SK-N-SH (cell line): ENCODE measurements around the gene POU2F3. TPM values are rescaled to one million over a fixed set of nuclear protein-coding genes. Genes with fewer than 3 reads are reported as not detected.

Experiments used
- CTCF ChIA-PET: fragments of 300-600, 350-600 bp; formaldehyde crosslinking; extraction: SDS; loops from one replicate; lab custom pipeline; 2021; lab: Yijun Ruan, JAX
- POLR2A ChIA-PET: fragments of 350-600 bp; sonication (Branson Sonifier 250); formaldehyde crosslinking; extraction: SDS; loops from one replicate; lab custom pipeline; 2020; ENCODE audit warnings: antibody characterized with exemption, inconsistent platforms; lab: Yijun Ruan, JAX
- DNase-seq: peaks from one replicate; pipeline ENCODE4 v3.0.0; 2012
- H2AFZ ChIP-seq: fragments of 200-600 bp; sonication (generic); 2 replicates; pipeline ENCODE4 v1.8.1; 2016; ENCODE audit warnings: antibody characterized with exemption, mild to moderate bottlenecking, low read depth
- H3F3A ChIP-seq: fragments of 200-600 bp; sonication (generic); replicated peaks from 2 replicates; pipeline ENCODE3; 2016; ENCODE audit warnings: antibody characterized with exemption, mild to moderate bottlenecking; ENCODE audit not compliant: insufficient read depth
- H3K27ac ChIP-seq, 2 experiments: fragments of 200-500 bp in 1 of 2; fragments of 200-600 bp in 1 of 2; sonication (Bioruptor generic) in 1 of 2; sonication (generic), shearing (Covaris generic) in 1 of 2; 2 replicates each; pipeline versions ENCODE4 v1.5.1 to v1.6.1; 2014 to 2016; ENCODE audit warnings: low read depth in 2 of 2, inconsistent platforms in 1 of 2, low read length in 1 of 2, mild to moderate bottlenecking in 1 of 2, mixed read lengths in 1 of 2
- H3K27me3 ChIP-seq: fragments of 200-600 bp; sonication (generic), shearing (Covaris generic); 2 replicates; pipeline ENCODE4 v1.6.1; 2016; ENCODE audit warnings: mixed run types; ENCODE audit not compliant: insufficient read depth
- H3K36me3 ChIP-seq, 2 experiments: fragments of 200-500 bp in 1 of 2; fragments of 200-600 bp in 1 of 2; sonication (Bioruptor generic) in 1 of 2; sonication (generic) in 1 of 2; replicated peaks in 1 of 2; 2 replicates each; pipeline versions ENCODE3 to v1.5.1; 2014 to 2016; ENCODE audit warnings: low read length in 1 of 2, mild to moderate bottlenecking in 1 of 2; ENCODE audit not compliant: insufficient read depth in 2 of 2, control insufficient read depth in 1 of 2
- H3K4me1 ChIP-seq, 2 experiments: fragments of 200-500 bp in 1 of 2; fragments of 200-600 bp in 1 of 2; sonication (Bioruptor generic) in 1 of 2; sonication (generic), shearing (Covaris generic) in 1 of 2; 2 replicates each; pipeline versions ENCODE4 v1.5.1 to v1.6.1; 2014 to 2016; ENCODE audit warnings: low read depth in 1 of 2, low read length in 1 of 2, mixed run types in 1 of 2; ENCODE audit not compliant: insufficient read depth in 2 of 2, control insufficient read depth in 1 of 2
- H3K4me2 ChIP-seq: fragments of 200-600 bp; sonication (generic), shearing (Covaris generic); 2 replicates; pipeline ENCODE4 v1.6.1; 2017; ENCODE audit warnings: mixed run types
- H3K4me3 ChIP-seq, 2 experiments: fragments of 200-500 bp in 1 of 2; fragments of 200-600 bp in 1 of 2; sonication (Bioruptor generic) in 1 of 2; sonication (generic), shearing (Covaris generic) in 1 of 2; 2 replicates each; pipeline versions ENCODE4 v1.5.1 to v1.8.1; 2014 to 2016; ENCODE audit warnings: low read depth in 2 of 2, inconsistent platforms in 1 of 2, low read length in 1 of 2, mild to moderate bottlenecking in 1 of 2, mixed read lengths in 1 of 2, moderate library complexity in 1 of 2
- H3K79me2 ChIP-seq: fragments of 200-600 bp; sonication (generic); 2 replicates; pipeline ENCODE4 v1.8.1; 2017; ENCODE audit warnings: mild to moderate bottlenecking; ENCODE audit not compliant: insufficient read depth
- H3K9ac ChIP-seq: fragments of 200-600 bp; sonication (generic); 2 replicates; pipeline ENCODE4 v1.6.1; 2017; ENCODE audit warnings: mixed run types
- H3K9me2 ChIP-seq: fragments of 200-600 bp; sonication (generic); 2 replicates; pipeline ENCODE4 v1.6.1; 2017; ENCODE audit warnings: mixed run types
- H3K9me3 ChIP-seq: fragments of 200-600 bp; sonication (generic); 2 replicates; pipeline ENCODE4 v1.6.1; 2017; ENCODE audit warnings: mixed run types, mild to moderate bottlenecking, moderate library complexity
- H4K20me1 ChIP-seq: fragments of 200-600 bp; sonication (generic); 2 replicates; pipeline ENCODE4 v1.6.1; 2017; ENCODE audit warnings: mild to moderate bottlenecking, mixed run types; ENCODE audit not compliant: insufficient read depth
- CHD2 ChIP-seq: fragments of 150-350 bp; IDR thresholded peaks from 2 replicates; pipeline ENCODE4 v1.6.1; 2018; ENCODE audit warnings: low read length; ENCODE audit not compliant: partially characterized antibody
- ELF1 ChIP-seq: IDR thresholded peaks from 2 replicates; pipeline ENCODE4 v1.4.0; 2012
- EZH2phosphoT487 ChIP-seq: fragments of 200-600 bp; sonication (generic); IDR thresholded peaks from 2 replicates; pipeline ENCODE4 v1.6.1; 2017; ENCODE audit warnings: low read depth, mixed run types, mild to moderate bottlenecking, antibody characterized with exemption, moderate library complexity, borderline replicate concordance
- FOXM1 ChIP-seq: IDR thresholded peaks from 2 replicates; pipeline ENCODE4 v1.4.0; 2012; ENCODE audit warnings: low read depth, mild to moderate bottlenecking
- MEF2A ChIP-seq: IDR thresholded peaks from 2 replicates; pipeline ENCODE4 v1.4.0; 2012; ENCODE audit warnings: low read depth, borderline replicate concordance
- RFX5 ChIP-seq: IDR thresholded peaks from 2 replicates; pipeline ENCODE4 v1.6.1; 2012; ENCODE audit warnings: mild to moderate bottlenecking, improper control_type of control experiment, low read length
- SMC3 ChIP-seq: IDR thresholded peaks from 2 replicates; pipeline ENCODE4 v1.6.1; 2012; ENCODE audit warnings: low read depth, low read length, improper control_type of control experiment
- TAF1 ChIP-seq: IDR thresholded peaks from 2 replicates; pipeline ENCODE4 v1.6.1; 2012; ENCODE audit warnings: low read depth, mild to moderate bottlenecking, low read length, moderate library complexity, borderline replicate concordance
- YY1 ChIP-seq: IDR thresholded peaks from 2 replicates; pipeline ENCODE4 v1.4.0; 2012; ENCODE audit warnings: low read depth, mild to moderate bottlenecking
- WGBS: methylation state at CpG from one replicate; pipeline ENCODE4 v1.1.6; 2017; ENCODE audit warnings: low lambda C conversion rate; 5-methylcytosine and 5-hydroxymethylcytosine counted together
- polyA plus RNA-seq, 3 experiments: library from polyadenylated mRNA; depleted of rRNA; stranded (reverse); fragments of >200 nt; gene quantifications; 2 replicates each; pipeline ENCODE4 v1.2.3, GENCODE V29; 2012
- TF ChIP-seq, protein P1 (sequence below): fragments of 150-350 bp; IDR thresholded peaks from 2 replicates; pipeline ENCODE4 v1.6.1; 2016; ENCODE audit warnings: mild to moderate bottlenecking, low read depth, low read length
- TF ChIP-seq, protein P2 (sequence below): IDR thresholded peaks from 2 replicates; pipeline ENCODE4 v1.4.0; 2012; ENCODE audit warnings: low read depth, borderline replicate concordance
- TF ChIP-seq, protein P3 (sequence below): IDR thresholded peaks from 2 replicates; pipeline ENCODE4 v1.4.0; 2012; ENCODE audit warnings: low read depth
- TF ChIP-seq, protein P4 (sequence below): IDR thresholded peaks from 2 replicates; pipeline ENCODE4; 2012
- TF ChIP-seq, protein P5 (sequence below): fragments of 200-600 bp; sonication (generic); IDR thresholded peaks from 2 replicates; pipeline ENCODE4 v1.6.1; 2017; ENCODE audit warnings: antibody characterized with exemption, mild to moderate bottlenecking, moderate library complexity
- TF ChIP-seq, protein P6 (sequence below): fragments of 150-350 bp; IDR thresholded peaks from 2 replicates; pipeline ENCODE4 v1.6.1; 2017; ENCODE audit warnings: antibody characterized with exemption, low read length, low read depth, borderline replicate concordance

POU2F3 gene
- polyA plus RNA-seq, 1 of the 3 experiments (the other 2 are of a cell fraction): 0.02 TPM

DNA sequence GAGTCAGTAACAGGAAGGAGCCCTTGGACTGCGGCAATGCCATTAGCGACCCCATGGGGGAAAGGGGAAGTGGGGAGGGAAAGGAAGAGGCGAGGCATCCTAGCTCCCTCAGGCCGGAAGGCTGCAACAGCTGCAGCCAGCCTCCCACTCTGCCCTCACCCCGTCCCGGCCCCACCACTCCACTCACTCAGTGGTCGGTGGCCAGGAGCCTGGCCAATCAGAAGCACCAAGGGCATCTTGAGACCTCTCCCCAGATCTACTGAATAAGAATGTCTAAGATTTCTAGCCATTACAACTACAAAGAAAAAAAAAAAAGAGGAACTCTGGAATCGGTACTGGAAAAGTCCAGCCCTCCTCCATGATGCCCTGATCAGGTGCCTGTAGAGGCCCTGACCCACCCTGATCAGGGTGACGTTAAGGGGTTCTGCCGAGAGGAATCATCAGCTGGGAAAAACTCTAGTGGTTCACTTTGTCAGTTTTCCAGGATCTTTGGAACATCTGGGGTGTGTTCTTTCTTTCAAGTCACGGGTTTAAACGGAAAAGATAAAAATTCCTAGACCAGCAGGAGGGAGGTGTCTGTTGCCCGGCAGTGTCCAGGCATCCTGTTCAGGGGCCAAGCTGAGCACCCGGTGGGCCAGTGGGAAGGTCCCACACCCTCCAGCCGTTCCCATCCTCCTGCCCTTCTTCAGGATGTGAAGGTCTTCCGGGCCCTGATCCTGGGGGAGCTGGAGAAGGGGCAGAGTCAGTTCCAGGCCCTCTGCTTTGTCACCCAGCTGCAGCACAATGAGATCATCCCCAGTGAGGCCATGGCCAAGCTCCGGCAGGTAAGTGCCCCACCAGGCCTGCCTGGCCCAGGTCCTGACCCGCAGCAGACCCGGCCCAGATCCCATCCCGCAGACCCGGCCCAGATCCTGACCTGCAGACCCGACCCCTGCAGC lies 14.7 kb upstream of the POU2F3 start:
- H2AFZ ChIP-seq: no peak overlapping the region
- H3K4me2 ChIP-seq: no peak overlapping the region
- POLR2A ChIA-PET: no interaction called here
- H3K27ac ChIP-seq: no peak overlapping the region
- no peaks in the 10 kb centered on the region for H3F3A ChIP-seq
- DNase-seq: no peak
- no peaks in the 10 kb centered on the region; a peak in 1 of 4 replicates for H3K4me1 ChIP-seq
- H3K79me2 ChIP-seq: no peaks in the 10 kb centered on the region
- no peak overlapping the region for H3K4me3 ChIP-seq
- H3K36me3 ChIP-seq: no peaks in the 10 kb centered on the region
- CTCF ChIA-PET: interaction anchor here (1.2 to 19.4 kb wide), 6 partner anchors 9 to 70 kb away, joined by 3 to 622 read pairs (median 77); partner anchors contain the start of gene OAF
- no peak overlapping the region for H3K9ac ChIP-seq
- no peaks in the 10 kb centered on the region for H3K27me3 ChIP-seq
- 88% methylated on average over 15 of the region's 22 CpGs for WGBS
- no peaks in the 10 kb centered on the region for H4K20me1 ChIP-seq
- TF ChIP-seq MEF2A: no peak
- no peak for TF ChIP-seq EZH2phosphoT487
- TF ChIP-seq, protein P1, sequence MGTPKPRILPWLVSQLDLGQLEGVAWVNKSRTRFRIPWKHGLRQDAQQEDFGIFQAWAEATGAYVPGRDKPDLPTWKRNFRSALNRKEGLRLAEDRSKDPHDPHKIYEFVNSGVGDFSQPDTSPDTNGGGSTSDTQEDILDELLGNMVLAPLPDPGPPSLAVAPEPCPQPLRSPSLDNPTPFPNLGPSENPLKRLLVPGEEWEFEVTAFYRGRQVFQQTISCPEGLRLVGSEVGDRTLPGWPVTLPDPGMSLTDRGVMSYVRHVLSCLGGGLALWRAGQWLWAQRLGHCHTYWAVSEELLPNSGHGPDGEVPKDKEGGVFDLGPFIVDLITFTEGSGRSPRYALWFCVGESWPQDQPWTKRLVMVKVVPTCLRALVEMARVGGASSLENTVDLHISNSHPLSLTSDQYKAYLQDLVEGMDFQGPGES: no peak
- no peak for TF ChIP-seq RFX5
- TF ChIP-seq, protein P2, sequence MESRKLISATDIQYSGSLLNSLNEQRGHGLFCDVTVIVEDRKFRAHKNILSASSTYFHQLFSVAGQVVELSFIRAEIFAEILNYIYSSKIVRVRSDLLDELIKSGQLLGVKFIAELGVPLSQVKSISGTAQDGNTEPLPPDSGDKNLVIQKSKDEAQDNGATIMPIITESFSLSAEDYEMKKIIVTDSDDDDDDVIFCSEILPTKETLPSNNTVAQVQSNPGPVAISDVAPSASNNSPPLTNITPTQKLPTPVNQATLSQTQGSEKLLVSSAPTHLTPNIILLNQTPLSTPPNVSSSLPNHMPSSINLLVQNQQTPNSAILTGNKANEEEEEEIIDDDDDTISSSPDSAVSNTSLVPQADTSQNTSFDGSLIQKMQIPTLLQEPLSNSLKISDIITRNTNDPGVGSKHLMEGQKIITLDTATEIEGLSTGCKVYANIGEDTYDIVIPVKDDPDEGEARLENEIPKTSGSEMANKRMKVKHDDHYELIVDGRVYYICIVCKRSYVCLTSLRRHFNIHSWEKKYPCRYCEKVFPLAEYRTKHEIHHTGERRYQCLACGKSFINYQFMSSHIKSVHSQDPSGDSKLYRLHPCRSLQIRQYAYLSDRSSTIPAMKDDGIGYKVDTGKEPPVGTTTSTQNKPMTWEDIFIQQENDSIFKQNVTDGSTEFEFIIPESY: no peak
- TF ChIP-seq ELF1: no peak
- no peak for TF ChIP-seq TAF1
- H3K9me2 ChIP-seq: no peaks in the 10 kb centered on the region
- H3K9me3 ChIP-seq: no peaks in the 10 kb centered on the region

DNA sequence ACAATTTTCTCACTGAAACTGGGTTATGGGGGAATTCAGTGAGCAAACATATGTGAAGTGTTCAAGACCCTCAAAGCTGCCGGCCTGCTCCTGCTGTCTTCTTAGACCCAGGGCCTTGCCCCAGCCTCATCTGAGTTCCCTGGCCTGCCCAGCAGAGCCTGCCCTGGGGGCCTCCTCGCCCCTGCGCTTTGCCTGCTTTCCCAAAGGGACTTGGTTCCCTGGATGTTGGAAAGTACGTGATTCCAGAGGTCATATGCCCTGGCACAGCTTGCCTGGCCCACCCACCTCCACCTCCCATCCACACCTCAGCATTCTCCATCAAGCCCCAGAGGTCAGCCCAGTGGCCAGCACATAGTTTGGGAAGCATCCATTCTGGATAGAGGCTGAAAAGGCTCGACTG lies 13.7 kb upstream of the POU2F3 start:
- no peaks in the 10 kb centered on the region for H3K9me3 ChIP-seq
- H3K79me2 ChIP-seq: no peaks in the 10 kb centered on the region
- no peak for DNase-seq
- ChIA-PET CTCF (interaction anchor here (0.6 to 19.4 kb wide), 9 partner anchors 9 to 744 kb away, joined by 3 to 622 read pairs (median 4); partner anchors contain the start of gene OAF), POLR2A (no interaction called here)
- H3K4me2 ChIP-seq: no peak overlapping the region
- H3K27ac ChIP-seq: no peak overlapping the region
- no peak overlapping the region for H3K4me3 ChIP-seq
- no peaks in the 10 kb centered on the region for H4K20me1 ChIP-seq
- 82% methylated on average over 1 of the region's 5 CpGs for WGBS
- H3K9me2 ChIP-seq: no peaks in the 10 kb centered on the region
- no peaks in the 10 kb centered on the region for H3K36me3 ChIP-seq
- H3F3A ChIP-seq: no peaks in the 10 kb centered on the region
- H3K27me3 ChIP-seq: no peaks in the 10 kb centered on the region
- no peak overlapping the region for H2AFZ ChIP-seq
- TF ChIP-seq, protein P3, sequence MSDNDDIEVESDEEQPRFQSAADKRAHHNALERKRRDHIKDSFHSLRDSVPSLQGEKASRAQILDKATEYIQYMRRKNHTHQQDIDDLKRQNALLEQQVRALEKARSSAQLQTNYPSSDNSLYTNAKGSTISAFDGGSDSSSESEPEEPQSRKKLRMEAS: no peak
- TF ChIP-seq SMC3 (no peak), CHD2 (no peak), RFX5 (no peak), YY1 (no peak), FOXM1 (no peak)
- TF ChIP-seq, protein P4, sequence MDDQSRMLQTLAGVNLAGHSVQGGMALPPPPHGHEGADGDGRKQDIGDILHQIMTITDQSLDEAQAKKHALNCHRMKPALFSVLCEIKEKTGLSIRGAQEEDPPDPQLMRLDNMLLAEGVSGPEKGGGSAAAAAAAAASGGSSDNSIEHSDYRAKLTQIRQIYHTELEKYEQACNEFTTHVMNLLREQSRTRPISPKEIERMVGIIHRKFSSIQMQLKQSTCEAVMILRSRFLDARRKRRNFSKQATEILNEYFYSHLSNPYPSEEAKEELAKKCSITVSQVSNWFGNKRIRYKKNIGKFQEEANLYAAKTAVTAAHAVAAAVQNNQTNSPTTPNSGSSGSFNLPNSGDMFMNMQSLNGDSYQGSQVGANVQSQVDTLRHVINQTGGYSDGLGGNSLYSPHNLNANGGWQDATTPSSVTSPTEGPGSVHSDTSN: no peak
- TF ChIP-seq, protein P5, sequence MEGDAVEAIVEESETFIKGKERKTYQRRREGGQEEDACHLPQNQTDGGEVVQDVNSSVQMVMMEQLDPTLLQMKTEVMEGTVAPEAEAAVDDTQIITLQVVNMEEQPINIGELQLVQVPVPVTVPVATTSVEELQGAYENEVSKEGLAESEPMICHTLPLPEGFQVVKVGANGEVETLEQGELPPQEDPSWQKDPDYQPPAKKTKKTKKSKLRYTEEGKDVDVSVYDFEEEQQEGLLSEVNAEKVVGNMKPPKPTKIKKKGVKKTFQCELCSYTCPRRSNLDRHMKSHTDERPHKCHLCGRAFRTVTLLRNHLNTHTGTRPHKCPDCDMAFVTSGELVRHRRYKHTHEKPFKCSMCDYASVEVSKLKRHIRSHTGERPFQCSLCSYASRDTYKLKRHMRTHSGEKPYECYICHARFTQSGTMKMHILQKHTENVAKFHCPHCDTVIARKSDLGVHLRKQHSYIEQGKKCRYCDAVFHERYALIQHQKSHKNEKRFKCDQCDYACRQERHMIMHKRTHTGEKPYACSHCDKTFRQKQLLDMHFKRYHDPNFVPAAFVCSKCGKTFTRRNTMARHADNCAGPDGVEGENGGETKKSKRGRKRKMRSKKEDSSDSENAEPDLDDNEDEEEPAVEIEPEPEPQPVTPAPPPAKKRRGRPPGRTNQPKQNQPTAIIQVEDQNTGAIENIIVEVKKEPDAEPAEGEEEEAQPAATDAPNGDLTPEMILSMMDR: no peak
- TF ChIP-seq, protein P6, sequence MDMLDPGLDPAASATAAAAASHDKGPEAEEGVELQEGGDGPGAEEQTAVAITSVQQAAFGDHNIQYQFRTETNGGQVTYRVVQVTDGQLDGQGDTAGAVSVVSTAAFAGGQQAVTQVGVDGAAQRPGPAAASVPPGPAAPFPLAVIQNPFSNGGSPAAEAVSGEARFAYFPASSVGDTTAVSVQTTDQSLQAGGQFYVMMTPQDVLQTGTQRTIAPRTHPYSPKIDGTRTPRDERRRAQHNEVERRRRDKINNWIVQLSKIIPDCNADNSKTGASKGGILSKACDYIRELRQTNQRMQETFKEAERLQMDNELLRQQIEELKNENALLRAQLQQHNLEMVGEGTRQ: no peak
- H3K4me1 ChIP-seq: no peaks in the 10 kb centered on the region; a peak in 1 of 4 replicates
- H3K9ac ChIP-seq: no peak overlapping the region
